Suprapubic skin (tissue), 4 donors: ENCODE data around the gene TMEM54.

Source experiments
- CTCF ChIP-seq, 2 donors: fragments of 200-600 bp in 1 of 2; fragments of 450-650 bp in 1 of 2; sonication (generic) in 1 of 2; IDR thresholded peaks; one replicate each; pipeline ENCODE4 v1.5.1; 2016 to 2019; ENCODE audit warnings: antibody characterized with exemption in 2 of 2, mild to moderate bottlenecking in 1 of 2, moderate library complexity in 1 of 2
- EP300 ChIP-seq: sonication (generic); formaldehyde crosslinking; IDR thresholded peaks from one replicate; pipeline ENCODE4 v1.6.1; 2017; ENCODE audit warnings: antibody characterized with exemption
- POLR2AphosphoS5 ChIP-seq, 3 donors: sonication (generic); formaldehyde crosslinking; IDR thresholded peaks; one replicate each; pipeline ENCODE4 v1.6.1; 2017; ENCODE audit warnings: antibody characterized with exemption in 3 of 3

- no peak for TF ChIP-seq POLR2AphosphoS5 (IDR thresholded peaks at IDR 0.05)
- TF ChIP-seq CTCF (IDR thresholded peaks at IDR 0.05), result no peak
- TF ChIP-seq EP300, result no peak
Measured at GRCh38 chr1:32859915-32860314, 41.3 kb downstream of the TMEM54 start.
